ENCODE results near the gene CCT8. TPM values are rescaled to one million over a fixed set of nuclear protein-coding genes. Genes with fewer than 3 reads are reported as not detected.

Gene CCT8
- total and polyA plus RNA-seq, 9 of the 15 experiments (the other 6 are each of a cell fraction or from before 2014, with no cell fraction given), result 451 to 1,153 (median 677) TPM

DNA sequence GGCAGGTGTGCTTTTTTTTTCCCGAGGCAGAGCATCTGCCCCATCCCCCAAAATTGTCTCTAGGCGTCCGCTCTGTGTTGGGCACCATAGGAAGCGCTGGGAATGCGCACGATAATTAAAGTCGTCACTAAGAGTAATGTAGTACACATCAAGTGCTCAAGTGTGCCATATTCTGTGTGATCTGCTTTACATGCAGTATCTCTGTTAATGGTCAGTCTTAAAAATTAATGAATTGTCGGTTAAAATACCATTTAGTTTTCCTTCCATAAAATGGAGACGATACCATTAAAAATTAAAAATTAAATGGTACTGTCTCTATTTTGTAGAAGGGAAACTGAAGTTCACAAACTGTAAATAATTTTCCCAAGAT lies 544 bp upstream of the CCT8 start (continued):
- TF ChIP-seq LCOR (CRISPR knock-in tag; IDR thresholded peaks at IDR 0.05) (no peak), CEBPG (CRISPR knock-in tag; IDR thresholded peaks at IDR 0.05) (no peak), CEBPG (tag; conservative IDR thresholded peaks at IDR 0.05 in 1 of 2, IDR thresholded peaks at IDR 0.05 in 1 of 2) (no peak), SMARCA4 (IDR thresholded peaks at IDR 0.05) (peak; percentile 56; the same call in 1 of the 2 replicates), ZNF444 (CRISPR knock-in tag; IDR thresholded peaks at IDR 0.05) (0 out of 2 replicates have a peak, but pooled peaks have one; percentile 52), HNRNPK (IDR thresholded peaks at IDR 0.05; ENCODE audit: low read depth, low read length, poor library complexity, severe bottlenecking) (no peak), ARID1B (IDR thresholded peaks at IDR 0.05) (peak; percentile 32; the same call in 1 of the 2 replicates), SRSF3 (IDR thresholded peaks at IDR 0.05; ENCODE audit: insufficient read depth, low read length) (no peak), ZNF408 (CRISPR knock-in tag; IDR thresholded peaks at IDR 0.05; ENCODE audit: low read depth) (no peak), TEAD2 (tag; IDR thresholded peaks at IDR 0.05) (no peak), SRF (CRISPR knock-in tag; IDR thresholded peaks at IDR 0.05) (no peak), TCF3 (CRISPR knock-in tag; IDR thresholded peaks at IDR 0.05) (0 out of 2 replicates have a peak, but pooled peaks have one; percentile 46), RBFOX2 (IDR thresholded peaks at IDR 0.05; ENCODE audit: low read depth, low read length) (no peak), SPI1 (IDR thresholded peaks at IDR 0.05; ENCODE audit: borderline replicate concordance, low read depth, low read length) (no peak), HCFC1 (IDR thresholded peaks at IDR 0.05; ENCODE audit: low read depth, low read length) (no peak), RAD51 (IDR thresholded peaks at IDR 0.05; ENCODE audit: borderline replicate concordance, low read depth) (no peak), GTF2A2 (tag; IDR thresholded peaks at IDR 0.05) (no peak), ZFP1 (CRISPR knock-in tag; IDR thresholded peaks at IDR 0.05) (peak; percentile 67), STAT5B (CRISPR knock-in tag; IDR thresholded peaks at IDR 0.05) (no peak)
- TF ChIP-seq, protein P1, sequence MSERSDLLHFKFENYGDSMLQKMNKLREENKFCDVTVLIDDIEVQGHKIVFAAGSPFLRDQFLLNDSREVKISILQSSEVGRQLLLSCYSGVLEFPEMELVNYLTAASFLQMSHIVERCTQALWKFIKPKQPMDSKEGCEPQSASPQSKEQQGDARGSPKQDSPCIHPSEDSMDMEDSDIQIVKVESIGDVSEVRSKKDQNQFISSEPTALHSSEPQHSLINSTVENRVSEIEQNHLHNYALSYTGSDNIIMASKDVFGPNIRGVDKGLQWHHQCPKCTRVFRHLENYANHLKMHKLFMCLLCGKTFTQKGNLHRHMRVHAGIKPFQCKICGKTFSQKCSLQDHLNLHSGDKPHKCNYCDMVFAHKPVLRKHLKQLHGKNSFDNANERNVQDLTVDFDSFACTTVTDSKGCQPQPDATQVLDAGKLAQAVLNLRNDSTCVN (CRISPR knock-in tag; IDR thresholded peaks at IDR 0.05), result peak; percentile 63; the same call in 1 of the 2 replicates
- TF ChIP-seq, protein P2, sequence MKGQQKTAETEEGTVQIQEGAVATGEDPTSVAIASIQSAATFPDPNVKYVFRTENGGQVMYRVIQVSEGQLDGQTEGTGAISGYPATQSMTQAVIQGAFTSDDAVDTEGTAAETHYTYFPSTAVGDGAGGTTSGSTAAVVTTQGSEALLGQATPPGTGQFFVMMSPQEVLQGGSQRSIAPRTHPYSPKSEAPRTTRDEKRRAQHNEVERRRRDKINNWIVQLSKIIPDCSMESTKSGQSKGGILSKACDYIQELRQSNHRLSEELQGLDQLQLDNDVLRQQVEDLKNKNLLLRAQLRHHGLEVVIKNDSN (CRISPR knock-in tag; IDR thresholded peaks at IDR 0.05), result no peak
- TF ChIP-seq, protein P3, sequence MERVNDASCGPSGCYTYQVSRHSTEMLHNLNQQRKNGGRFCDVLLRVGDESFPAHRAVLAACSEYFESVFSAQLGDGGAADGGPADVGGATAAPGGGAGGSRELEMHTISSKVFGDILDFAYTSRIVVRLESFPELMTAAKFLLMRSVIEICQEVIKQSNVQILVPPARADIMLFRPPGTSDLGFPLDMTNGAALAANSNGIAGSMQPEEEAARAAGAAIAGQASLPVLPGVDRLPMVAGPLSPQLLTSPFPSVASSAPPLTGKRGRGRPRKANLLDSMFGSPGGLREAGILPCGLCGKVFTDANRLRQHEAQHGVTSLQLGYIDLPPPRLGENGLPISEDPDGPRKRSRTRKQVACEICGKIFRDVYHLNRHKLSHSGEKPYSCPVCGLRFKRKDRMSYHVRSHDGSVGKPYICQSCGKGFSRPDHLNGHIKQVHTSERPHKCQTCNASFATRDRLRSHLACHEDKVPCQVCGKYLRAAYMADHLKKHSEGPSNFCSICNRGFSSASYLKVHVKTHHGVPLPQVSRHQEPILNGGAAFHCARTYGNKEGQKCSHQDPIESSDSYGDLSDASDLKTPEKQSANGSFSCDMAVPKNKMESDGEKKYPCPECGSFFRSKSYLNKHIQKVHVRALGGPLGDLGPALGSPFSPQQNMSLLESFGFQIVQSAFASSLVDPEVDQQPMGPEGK (CRISPR knock-in tag; IDR thresholded peaks at IDR 0.05; ENCODE audit: borderline replicate concordance), result no peak
- TF ChIP-seq, protein P4, sequence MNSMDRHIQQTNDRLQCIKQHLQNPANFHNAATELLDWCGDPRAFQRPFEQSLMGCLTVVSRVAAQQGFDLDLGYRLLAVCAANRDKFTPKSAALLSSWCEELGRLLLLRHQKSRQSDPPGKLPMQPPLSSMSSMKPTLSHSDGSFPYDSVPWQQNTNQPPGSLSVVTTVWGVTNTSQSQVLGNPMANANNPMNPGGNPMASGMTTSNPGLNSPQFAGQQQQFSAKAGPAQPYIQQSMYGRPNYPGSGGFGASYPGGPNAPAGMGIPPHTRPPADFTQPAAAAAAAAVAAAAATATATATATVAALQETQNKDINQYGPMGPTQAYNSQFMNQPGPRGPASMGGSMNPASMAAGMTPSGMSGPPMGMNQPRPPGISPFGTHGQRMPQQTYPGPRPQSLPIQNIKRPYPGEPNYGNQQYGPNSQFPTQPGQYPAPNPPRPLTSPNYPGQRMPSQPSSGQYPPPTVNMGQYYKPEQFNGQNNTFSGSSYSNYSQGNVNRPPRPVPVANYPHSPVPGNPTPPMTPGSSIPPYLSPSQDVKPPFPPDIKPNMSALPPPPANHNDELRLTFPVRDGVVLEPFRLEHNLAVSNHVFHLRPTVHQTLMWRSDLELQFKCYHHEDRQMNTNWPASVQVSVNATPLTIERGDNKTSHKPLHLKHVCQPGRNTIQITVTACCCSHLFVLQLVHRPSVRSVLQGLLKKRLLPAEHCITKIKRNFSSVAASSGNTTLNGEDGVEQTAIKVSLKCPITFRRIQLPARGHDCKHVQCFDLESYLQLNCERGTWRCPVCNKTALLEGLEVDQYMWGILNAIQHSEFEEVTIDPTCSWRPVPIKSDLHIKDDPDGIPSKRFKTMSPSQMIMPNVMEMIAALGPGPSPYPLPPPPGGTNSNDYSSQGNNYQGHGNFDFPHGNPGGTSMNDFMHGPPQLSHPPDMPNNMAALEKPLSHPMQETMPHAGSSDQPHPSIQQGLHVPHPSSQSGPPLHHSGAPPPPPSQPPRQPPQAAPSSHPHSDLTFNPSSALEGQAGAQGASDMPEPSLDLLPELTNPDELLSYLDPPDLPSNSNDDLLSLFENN (IDR thresholded peaks at IDR 0.05; ENCODE audit: low read depth in 2 of 2, low read length in 2 of 2), result no peak

All from K562 (cell line).